GM18951 (cell line): ENCODE data around the gene CALR.

Source experiments
- POLR2A ChIP-seq: IDR thresholded peaks from 4 replicates; pipeline ENCODE4 v1.6.1; 2011; ENCODE audit warnings: mild to moderate bottlenecking; ENCODE audit not compliant: insufficient read length, insufficient read depth; ENCODE audit errors: extremely low read depth
- in situ Hi-C: fragments of 300-500 bp; cut with MboI; formaldehyde crosslinking; loops from one replicate; pipeline ENCODE4 v1.12.0; 2022; ENCODE audit warnings: low sequenced_read_pairs, mixed read lengths, inconsistent platforms; ENCODE audit not compliant: unreplicated experiment

CALR gene

GRCh38 chr19:12969292-12969988, 31.0 kb downstream of the CALR start, which contains the start of gene DAND5:
DAND5 (plus strand) TSS chr19:12969576; CDS start chr19:12969661, 85 bp downstream.
- in situ Hi-C loops, result no loop called here
- TF ChIP-seq POLR2A, result no peak

- no peak for TF ChIP-seq POLR2A
- in situ Hi-C loops, result no loop called here
Measured at GRCh38 chr19:12970070-12970820, 31.8 kb downstream of the CALR start.

GRCh38 chr19:12973236-12973635, 34.8 kb downstream of the CALR start:
- in situ Hi-C loops, result no loop called here
- no peak for TF ChIP-seq POLR2A

GRCh38 chr19:12974301-12975220, 36.2 kb downstream of the CALR start:
- no peak for TF ChIP-seq POLR2A
- in situ Hi-C loops, result loop anchor here (5.0 to 25.0 kb wide), 2 partner anchors 118 to 288 kb away; no protein-coding TSS in a partner anchor

GRCh38 chr19:12975221-12975741, 36.9 kb downstream of the CALR start:
- in situ Hi-C loops, result loop anchor here (5.0 to 25.0 kb wide), 2 partner anchors 117 to 287 kb away; no protein-coding TSS in a partner anchor
- no peak for TF ChIP-seq POLR2A

- in situ Hi-C loops, result loop anchor here (5.0 to 25.0 kb wide), 2 partner anchors 116 to 286 kb away; no protein-coding TSS in a partner anchor
Measured at GRCh38 chr19:12976109-12976508, 37.7 kb downstream of the CALR start.

GRCh38 chr19:12979974-12980373, 41.6 kb downstream of the CALR start:
- TF ChIP-seq POLR2A, result no peak
- in situ Hi-C loops, result loop anchor here (5.0 to 25.0 kb wide), 2 partner anchors 112 to 282 kb away; no protein-coding TSS in a partner anchor

- TF ChIP-seq POLR2A, result no peak
- in situ Hi-C loops, result loop anchor here (25.0 kb wide), 1 partner anchor 280 kb away; no protein-coding TSS in a partner anchor
Measured at GRCh38 chr19:12982648-12983047, 44.2 kb downstream of the CALR start.

GRCh38 chr19:12983091-12983490, 44.7 kb downstream of the CALR start:
- in situ Hi-C loops, result loop anchor here (25.0 kb wide), 1 partner anchor 279 kb away; no protein-coding TSS in a partner anchor

GRCh38 chr19:12983542-12984142, 45.2 kb downstream of the CALR start:
- in situ Hi-C loops, result loop anchor here (25.0 kb wide), 1 partner anchor 279 kb away; no protein-coding TSS in a partner anchor
- no peak for TF ChIP-seq POLR2A

More at GRCh38 chr19:12983091-12983490, 44.7 kb downstream of the CALR start:
- no peak for TF ChIP-seq POLR2A

- TF ChIP-seq POLR2A, result no peak
- in situ Hi-C loops, result loop anchor here (25.0 kb wide), 1 partner anchor 278 kb away; no protein-coding TSS in a partner anchor
Measured at GRCh38 chr19:12984143-12984627, 45.8 kb downstream of the CALR start.

- TF ChIP-seq POLR2A, result no peak
Measured at GRCh38 chr19:12984683-12985048, 46.3 kb downstream of the CALR start.

More at GRCh38 chr19:12984683-12985048, 46.3 kb downstream of the CALR start:
- in situ Hi-C loops, result loop anchor here (25.0 kb wide), 1 partner anchor 278 kb away; no protein-coding TSS in a partner anchor
